Stimulated activated CD4-positive, alpha-beta T cell treated with anti-CD3 and anti-CD28 coated beads, Interleukin-12 subunit alpha, Interleukin-12 subunit beta, amount 100 ng/mL, for 4 hours (primary cell): ENCODE data around the gene TOR4A.
A peak's percentile ranks its signal among the peaks of the same experiment; 100 is the strongest.
"Not testable (repeated sequence)": the region's sequence is repeated elsewhere in the genome, so short reads cannot be mapped to it uniquely, and the experiment has no call there.

Source experiments
- DNase-seq: peaks from one replicate; pipeline ENCODE4 v3.0.0-alpha.2; 2020

TOR4A gene

DNA sequence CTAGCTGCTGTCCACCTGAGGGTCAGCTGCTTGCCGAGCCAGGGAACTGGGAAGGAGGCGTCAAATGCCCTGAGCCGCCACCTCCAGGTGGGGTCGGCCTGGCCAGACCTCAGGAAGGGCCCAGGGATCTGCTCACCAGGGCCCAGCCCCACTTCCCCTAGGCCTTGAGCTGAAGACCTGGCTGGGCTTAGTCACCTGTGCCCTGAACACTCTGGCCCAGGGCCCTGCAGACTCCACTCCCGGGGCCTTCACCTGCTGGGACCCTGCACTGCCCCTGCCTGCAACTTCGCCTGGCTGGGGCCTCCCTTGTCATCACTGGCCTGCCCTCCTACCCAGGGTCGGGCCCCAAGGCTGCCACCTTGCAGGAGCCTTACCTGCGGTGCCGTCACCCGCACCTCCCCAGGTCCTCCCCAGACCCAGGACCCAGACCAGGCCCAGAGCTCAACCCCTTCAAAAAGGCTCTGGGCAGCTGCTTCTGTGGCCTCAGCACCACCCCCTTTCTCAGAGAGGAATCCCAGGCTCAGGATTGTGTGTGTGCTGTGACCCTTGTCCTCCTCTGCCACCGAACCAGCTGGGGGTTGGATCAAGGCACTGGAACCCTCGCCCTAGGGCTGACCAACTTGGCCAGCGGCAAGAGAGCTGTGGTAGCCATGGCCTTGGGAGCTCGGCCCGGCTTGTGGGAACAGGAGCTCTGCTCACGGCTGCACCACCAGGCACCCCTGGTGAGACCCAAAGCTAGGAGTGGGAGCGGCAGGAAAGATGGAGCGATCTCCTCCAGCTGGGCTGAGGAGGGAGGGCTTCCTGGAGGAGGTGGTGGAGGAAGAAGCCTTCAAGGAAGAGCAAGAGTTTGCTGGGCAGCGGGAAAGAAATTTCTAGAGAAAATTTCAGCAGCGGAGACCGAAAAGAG, 23.6 kb upstream of the TOR4A start:
- no peak for DNase-seq

DNA sequence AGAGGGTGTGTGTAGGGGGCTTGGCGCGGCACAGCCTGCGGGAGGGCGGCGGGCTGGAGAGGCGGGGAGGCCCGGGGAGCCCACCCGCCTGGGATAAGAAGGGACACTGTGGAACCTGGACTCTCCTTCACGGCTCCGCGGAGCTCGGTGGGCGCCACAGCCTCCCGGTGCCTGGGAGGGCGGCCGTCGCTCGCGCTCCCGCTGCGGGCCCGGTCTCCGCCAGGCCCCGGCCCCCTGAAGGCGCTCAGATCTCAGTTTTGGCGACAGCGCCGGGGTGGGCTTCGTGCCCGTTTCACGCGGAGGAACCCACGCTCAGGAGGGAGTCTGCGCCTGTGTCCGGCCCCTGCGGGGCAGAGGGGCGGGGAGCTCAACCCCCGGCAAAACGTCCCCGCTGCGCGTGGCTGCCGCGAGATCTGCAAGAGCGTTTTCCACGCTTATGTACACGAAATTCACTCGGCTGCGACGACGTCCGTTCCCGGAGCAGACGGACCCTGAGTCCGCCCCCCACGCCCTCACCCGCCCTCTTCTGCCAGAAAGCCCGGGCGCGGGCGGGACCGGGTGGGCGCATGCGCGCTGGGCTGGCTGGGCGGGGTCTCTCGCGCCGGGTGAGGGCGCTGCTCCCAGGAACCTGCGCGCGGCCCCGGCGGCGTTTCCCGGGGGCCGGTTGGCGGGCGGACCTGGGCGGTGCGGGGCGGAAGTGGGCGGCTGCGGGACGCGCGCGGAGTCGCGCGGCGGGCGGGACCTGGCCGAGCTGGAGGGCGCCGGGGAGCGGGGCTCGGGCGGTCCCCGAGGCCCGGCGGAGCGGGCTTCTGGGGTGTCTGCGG, 22.7 kb upstream of the TOR4A start, which contains the start of gene NELFB:
Gene NELFB, plus strand, starts transcription at position 704 of the 824 bp plus-strand sequence.
- peak; percentile 99 for DNase-seq

DNA sequence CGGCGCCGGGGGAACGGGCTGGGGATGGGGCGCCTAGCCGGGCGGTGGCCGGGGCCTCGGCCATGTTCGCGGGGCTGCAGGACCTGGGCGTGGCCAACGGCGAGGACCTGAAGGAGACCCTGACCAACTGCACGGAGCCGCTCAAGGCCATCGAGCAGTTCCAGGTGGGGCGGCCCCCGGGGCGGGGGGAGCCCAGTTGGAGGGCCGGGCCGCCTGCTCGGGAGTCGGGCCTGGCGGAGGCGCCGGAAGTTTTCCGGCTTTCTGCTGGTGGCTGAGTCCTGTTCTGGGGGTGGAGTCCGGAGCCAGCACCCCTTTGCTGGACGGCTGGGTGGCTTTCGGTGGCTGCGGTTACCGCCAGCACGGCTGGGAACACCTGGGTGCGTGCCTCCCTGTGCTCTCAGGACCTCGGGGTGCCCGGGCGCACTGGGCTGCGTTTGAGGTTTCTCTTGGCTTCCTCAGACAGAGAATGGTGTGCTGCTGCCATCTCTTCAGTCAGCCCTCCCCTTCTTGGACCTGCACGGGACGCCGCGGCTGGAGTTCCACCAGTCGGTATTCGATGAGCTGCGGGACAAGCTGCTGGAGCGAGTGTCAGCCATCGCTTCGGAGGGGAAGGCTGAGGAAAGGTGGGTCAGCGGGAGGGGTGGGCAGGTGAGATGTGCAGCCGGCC, 21.9 kb upstream of the TOR4A start:
- no peak for DNase-seq

DNA sequence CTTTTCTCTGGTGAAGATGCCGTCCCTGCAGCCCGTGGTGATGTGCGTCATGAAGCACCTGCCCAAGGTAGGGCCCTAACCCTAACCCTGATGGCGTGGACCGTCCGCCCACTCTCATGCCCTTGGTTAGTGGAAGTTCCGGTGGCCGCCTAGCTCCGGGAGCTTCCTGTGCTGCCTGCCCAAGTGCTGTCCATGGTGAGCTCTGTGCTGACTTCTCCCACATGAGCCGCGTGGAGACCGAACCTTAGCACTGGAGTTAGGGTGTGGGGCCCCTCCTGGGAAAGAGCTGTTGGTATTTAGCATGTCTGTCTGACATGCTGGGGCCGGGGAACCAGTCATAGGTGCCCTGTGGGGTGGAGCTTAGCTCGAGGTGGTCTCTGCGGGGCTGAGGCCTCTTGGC, 21.2 kb upstream of the TOR4A start:
- DNase-seq = no peak

DNA sequence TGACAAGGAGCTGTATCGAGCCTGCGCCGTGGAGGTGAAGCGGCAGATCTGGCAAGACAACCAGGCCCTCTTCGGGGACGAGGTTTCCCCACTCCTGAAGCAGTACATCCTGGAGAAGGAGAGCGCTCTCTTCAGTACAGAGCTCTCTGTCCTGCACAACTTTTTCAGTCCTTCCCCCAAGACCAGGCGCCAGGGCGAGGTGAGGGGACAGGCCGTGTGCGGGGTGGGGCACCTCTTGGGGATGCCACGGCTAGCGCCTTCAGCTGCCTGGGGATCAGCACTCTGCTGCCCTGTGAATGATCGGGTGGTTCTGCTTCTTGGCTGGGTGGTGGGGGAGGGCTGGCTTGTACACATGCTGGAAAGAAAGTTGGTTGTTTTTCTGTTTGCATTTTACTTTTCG, 20.7 kb upstream of the TOR4A start:
- no peak for DNase-seq

DNA sequence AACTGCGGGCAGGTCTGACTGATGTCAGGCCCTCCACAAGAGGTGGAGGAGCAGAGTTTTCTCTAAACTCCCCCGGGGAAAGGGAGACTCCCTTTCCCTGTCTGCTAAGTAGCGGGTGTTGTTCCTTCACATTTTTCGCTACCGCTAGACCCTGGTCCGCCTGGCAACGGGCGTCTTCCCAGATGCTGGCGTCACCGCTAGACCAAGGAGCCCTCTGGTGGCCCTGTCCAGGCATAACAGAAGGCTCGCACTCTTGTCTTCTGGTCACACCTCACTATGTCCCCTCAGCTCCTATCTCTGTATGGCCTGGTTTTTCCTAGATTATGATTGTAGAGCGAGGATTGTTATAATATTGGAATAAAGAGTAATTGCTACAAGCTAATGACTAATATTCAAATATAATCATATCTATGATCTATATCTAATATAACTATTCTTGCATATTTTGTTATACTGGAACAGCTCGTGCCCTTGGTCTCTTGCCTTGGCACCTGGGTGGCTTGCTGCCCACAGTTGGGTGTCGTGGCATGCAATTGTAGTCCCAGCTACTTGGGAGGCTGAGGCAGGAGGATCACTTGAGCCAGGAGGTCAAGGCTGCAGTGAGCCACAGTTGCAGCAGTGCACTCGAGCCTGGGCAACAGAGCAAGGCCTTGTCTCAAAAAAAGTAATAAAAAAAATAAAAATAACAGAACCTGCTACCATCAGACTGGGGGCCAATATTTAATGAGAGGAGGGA, 15.2 kb upstream of the TOR4A start:
- not testable (repeated sequence) for DNase-seq

DNA sequence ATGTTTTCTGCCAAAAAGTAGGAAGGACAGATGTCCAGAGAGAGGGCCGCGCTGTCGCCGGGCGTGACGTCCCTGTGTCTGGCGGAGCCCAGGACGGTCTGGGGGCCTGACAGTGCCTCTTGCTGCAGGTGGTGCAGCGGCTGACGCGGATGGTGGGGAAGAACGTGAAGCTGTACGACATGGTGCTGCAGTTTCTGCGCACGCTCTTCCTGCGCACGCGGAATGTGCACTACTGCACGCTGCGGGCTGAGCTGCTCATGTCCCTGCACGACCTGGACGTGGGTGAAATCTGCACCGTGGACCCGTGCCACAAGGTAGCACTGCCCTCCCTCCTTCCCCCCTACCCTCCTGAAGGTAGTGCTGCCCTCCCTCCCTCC, 14.6 kb upstream of the TOR4A start:
- no peak for DNase-seq

DNA sequence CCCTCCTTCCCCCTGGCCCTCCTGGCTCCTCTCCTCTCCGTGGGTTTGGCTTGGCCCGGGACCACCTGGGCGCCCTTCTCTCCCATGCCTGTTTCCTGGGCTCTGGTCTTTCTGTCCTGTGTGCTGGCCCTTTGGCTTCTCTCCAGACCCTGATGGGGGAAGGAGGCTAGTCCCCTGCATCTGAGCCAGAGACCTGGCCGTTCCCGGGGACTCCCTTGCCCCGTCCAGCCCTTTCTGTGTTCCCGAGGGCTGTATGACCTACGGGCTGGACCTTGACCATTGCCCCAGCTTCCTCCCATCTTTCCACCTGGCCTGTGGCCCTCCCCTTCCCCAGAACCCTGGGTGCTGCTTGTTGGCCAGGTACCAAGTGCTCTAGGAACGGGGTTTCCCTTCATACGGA, 14.0 kb upstream of the TOR4A start:
- no peak for DNase-seq

DNA sequence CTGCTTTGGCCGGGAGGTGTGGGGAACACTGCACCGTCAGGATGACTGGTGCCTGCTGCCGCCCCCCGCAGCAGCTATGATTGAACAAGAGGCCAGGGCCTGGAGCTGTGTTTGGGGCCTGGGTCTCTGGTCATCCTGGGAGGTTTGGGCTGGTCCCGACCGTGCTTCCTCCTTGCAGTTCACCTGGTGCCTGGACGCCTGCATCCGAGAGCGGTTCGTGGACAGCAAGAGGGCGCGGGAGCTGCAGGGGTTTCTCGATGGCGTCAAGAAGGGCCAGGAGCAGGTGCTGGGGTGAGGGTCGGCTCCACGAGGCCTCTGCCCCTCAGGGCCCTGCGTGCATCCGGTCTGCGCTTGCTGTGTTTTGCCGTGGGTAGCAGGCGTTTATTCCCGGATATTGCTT, 13.5 kb upstream of the TOR4A start:
- no peak for DNase-seq

DNA sequence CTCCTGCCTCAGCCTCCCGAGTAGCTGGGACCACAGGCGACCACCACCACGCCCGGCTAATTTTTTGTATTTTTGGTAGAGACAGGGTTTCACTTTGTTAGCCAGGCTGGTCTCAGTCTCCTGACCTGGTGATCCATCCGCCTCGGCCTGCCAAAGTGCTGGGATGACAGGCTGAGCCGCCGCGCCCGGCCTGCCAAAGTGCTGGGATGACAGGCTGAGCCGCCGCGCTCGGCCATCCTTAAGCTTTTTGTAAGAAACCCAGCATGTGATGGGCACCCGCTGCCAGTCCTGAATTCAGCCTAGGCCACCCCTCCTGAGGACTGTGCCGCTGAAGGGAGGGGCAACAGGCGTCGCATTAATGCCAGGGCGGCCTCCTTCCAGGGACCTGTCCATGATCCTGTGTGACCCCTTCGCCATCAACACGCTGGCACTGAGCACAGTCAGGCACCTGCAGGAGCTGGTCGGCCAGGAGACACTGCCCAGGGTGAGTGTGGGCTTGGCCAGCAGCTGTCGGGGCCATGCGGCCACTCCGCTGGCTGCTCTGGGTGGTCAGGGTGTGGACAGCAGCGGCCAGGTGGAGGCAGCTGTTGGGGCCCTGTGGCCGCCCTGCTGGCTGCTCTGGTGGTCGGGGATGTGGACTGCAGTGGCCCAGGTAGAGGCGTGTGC, 11.9 kb upstream of the TOR4A start:
- DNase-seq = no peak

DNA sequence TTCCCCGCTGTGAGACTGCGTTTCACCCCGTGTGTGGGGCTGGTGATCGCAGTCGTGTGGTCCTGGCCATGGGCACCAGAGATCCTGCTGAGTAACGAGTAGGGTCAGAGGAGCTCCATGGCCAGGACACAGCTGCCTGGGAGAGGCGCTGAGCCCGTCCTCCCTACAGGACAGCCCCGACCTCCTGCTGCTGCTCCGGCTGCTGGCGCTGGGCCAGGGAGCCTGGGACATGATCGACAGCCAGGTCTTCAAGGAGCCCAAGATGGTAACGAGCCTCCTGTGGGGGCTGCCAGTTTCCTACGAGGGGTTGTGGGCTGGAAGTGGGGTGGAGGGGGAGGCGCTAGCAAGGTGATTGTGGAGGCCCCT, 11.4 kb upstream of the TOR4A start:
- DNase-seq = no peak

DNA sequence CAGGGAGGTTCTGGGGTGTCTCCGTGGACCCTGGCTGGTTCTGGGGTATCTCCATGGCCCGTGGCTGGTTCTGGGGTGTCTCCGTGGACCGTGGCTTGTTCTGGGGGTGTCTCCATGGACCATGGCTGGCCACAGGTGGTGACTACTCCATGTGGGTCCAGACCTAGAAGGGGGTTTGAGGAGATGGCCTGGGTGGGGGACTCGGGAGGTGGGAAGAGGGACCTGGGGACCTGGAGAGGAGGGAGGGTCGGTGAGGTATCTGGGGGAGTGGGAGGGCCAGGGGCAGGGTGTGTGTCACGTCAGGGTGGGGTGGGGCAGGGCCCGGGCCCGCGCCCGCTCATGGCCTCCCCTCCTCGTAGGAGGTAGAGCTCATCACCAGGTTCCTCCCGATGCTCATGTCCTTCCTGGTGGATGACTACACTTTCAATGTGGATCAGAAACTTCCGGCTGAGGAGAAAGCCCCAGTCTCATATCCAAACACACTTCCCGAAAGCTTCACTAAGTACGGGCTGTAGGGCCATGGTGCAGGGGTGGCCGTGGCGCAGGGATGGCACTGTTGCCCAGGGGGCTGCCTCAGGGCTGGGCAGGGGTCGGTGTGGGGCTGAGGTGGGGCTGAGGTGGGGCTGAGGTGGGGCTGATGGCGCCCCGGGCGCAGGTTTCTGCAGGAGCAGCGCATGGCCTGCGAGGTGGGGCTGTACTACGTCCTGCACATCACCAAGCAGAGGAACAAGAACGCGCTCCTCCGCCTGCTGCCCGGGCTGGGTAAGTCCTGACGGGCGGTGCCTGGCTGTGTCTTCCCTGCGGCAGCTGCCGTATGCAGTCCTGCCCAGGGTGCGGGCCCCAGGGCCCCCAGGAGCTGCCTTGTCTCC, 10.7 kb upstream of the TOR4A start:
- no peak for DNase-seq

DNA sequence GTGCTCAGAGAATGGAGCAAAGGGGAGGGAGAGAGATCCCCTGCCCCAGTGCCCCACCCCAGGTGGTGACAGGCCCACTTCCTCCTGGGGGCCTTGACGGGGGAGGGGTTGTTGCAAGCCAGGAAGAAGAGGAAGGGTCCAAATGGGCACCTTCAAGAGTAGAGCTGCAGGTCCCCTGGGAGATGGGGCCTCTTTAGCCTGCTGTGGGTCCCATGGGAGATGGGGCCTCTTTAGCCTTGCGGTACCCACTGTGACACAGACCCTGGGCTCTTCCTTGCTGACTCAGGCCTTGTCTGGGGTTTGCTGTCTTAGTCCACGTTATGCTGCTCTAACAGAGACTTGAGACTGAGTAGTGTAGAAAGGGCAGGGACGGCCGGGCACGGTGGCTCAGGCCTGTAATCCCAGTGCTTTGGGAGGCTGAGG, 9.6 kb upstream of the TOR4A start:
- DNase-seq = no peak

DNA sequence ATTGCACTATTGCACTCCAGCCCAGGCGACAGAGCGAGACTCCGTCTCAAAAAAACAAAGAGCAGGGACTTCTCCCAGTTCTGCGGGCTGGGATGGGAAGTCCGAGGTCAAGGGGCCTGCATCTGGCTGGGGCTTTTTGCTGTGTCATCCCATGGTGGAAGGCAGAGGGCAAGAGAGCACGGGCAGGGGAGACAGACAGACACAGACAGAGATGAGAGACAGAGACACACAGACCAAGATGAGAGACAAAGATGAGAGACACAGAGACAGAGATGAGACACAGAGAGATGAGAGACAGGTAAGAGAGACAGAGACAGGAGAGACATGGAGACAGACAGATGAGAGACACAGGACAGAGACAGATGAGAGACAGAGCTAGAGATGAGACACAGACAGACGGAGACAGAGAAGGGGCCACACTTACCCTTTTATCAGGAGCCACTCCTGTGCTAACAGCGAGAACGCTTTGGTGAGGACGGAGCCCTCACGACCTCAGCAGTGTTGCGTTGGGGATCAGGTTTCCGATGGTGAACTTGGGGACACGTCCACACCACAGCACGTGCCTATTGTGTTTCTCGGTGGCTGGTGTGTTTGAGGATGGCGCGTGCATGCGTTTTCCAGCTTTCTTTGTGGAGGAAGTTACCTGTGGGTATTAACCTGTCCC, 8.9 kb upstream of the TOR4A start:
- DNase-seq = no peak

DNA sequence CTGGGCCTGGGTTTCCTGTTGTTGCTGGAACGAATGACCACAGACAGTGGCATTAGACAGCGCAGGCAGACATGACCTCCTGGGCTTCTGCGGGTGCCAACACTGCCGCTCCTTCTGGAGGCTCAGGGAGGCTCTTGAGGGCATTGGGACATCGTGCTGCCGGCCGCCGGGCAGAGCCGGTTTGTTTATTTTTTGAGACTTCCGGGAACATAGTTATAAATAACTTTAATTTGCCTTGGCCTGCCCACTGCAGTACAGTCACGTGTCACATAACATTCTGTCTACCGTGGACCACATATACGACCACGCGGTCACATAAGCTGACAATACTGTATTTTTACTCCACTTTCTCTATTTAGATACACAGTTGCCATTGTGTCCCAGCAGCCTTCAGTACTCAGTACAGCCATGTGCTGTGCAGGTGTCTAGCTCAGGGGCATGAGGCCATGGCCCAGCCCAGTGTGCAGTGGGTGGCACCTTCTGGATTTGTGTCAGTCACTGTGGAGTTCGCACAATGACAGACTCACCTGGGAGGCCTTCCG, 8.2 kb upstream of the TOR4A start:
- DNase-seq = no peak

DNA sequence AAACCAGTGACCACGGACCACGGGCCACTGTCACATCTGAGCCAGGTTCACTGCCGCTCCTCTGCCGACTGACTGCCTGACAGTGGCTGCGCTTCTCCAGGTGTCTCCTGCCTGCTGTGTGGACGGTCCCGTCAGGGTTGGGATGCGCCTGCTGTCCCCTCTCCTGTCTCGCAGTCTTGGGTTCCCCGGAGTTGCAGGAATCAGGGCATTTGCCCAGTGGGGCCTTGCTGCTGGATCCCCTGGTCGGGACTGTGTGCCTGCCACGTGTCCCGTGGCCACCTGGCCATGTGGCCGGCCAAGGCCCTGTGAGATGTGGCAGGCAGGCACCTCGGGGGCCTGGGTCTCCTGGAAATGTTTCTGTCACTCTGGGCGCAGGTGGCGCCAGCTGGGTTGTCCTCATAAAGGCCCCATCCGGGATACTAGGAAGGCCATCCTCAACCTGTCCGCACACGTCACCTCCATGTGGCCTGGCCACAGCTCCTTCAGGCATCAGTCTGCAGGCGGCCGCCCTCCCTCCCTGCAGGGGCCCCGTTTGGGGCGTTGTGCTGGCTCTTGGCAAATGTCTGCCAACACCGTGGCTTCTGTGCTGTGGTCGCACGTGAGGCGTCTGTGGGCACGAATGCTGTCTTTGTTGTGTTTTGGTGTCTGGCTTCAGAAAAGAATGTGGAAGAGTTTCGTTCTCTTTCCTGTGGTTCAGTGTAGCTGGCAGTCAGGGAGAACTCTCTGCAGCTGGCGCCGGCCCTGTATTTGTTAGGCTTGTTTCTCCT, 6.4 kb upstream of the TOR4A start:
- DNase-seq = no peak

DNA sequence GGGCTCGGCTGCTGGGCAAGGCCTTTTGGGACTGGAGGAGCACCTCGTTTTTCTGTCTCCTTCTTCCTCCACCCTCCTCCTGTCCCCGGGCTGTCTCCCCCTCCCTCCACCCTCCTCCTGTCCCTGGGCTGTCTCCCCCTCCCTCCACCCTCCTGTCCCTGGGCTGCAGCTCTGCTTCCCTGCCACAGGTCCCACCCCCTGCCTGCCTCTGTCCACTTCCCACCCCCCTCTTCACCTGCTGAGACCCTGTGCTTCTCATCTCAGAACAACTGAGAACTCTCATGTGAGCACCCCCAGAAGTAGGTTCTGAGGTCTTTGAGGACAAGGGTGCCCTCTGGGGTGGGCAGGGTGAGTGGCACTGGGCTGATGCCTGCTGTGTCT, 5.8 kb upstream of the TOR4A start:
- no peak for DNase-seq

DNA sequence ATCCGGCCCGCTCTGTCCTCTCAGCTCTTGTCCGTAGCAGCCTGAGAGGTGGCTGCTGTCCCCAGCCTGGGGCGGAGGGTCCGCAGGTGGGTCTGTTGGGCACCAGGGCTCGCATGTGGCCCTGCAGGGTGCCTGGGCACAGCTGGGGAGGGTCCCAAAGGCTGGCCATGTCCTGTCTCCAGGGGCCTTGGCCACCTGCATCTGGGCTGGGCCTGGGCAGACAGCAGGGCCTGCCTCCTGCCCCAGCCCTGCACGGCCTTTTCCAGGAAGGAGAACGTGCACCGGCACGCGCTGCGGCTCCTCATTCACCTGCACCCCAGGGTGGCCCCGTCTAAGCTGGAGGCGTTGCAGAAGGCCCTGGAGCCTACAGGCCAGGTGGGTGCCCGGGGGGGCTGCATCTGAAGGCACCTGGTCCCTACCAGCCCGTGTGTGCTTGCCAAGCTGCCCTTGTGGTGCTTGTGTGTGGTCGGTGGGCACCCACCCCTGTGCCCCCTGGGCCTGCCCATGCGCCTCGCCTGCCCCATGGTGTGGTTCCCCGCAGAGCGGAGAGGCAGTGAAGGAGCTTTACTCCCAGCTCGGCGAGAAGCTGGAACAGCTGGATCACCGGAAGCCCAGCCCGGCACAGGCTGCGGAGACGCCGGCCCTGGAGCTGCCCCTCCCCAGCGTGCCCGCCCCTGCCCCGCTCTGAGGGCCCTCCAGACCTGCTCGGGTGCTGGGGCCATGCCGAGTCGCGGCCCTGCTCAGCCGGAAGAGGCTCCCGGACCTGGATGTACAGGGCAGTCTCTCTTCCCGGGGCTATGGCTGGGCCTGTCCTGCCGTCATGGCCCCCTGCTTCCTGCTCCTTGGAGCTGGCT, 5.1 kb upstream of the TOR4A start:
- DNase-seq = no peak

DNA sequence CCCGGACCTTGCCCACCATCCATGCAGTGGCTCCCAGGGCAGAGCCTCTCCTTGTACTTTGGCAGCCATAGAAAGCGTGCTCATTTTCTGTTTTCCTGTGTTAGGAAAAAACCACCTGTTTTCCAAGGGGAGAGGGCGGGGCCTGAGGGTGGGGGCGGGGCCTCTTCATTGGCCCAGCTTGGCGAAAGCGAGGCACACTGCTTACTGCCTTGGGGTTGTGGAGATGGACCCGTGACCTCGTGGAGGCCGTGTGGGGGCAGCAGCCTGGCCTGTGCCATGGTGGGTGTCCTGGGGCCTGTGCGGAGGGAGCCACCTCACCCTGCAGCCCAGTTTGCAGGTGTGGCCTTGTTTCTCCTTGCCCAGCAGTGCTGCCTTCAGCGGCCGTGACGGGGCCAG, 4.4 kb upstream of the TOR4A start:
- DNase-seq = no peak
